ENCODE results near the gene TTC27.

GRCh38 chr2:32863803-32864202, 236.0 kb downstream of the TTC27 start:
- TF ChIP-seq CTCF (IDR thresholded peaks at IDR 0.05; ENCODE audit: poor library complexity, severe bottlenecking) (no peak), EZH2 (IDR thresholded peaks at IDR 0.05; ENCODE audit: borderline replicate concordance, insufficient read depth, low read length, poor library complexity, severe bottlenecking) (no peak), EP300 (conservative IDR thresholded peaks at IDR 0.05; ENCODE audit: poor library complexity, severe bottlenecking) (no peak), POLR2AphosphoS5 (IDR thresholded peaks at IDR 0.05) (no peak), MXI1 (conservative IDR thresholded peaks at IDR 0.05; ENCODE audit: poor library complexity, severe bottlenecking) (no peak), REST (IDR thresholded peaks at IDR 0.05; ENCODE audit: borderline replicate concordance) (no peak), TAF1 (IDR thresholded peaks at IDR 0.05; ENCODE audit: low read depth) (no peak)

Data from neural cell (in vitro differentiated cells).